NCI-H2171 (cell line): ENCODE results near the gene CCDC158.

Experiments used
- DNase-seq: peaks from one replicate; lab custom pipeline; 2025; lab: John Stamatoyannopoulos, UW

Gene CCDC158

DNA sequence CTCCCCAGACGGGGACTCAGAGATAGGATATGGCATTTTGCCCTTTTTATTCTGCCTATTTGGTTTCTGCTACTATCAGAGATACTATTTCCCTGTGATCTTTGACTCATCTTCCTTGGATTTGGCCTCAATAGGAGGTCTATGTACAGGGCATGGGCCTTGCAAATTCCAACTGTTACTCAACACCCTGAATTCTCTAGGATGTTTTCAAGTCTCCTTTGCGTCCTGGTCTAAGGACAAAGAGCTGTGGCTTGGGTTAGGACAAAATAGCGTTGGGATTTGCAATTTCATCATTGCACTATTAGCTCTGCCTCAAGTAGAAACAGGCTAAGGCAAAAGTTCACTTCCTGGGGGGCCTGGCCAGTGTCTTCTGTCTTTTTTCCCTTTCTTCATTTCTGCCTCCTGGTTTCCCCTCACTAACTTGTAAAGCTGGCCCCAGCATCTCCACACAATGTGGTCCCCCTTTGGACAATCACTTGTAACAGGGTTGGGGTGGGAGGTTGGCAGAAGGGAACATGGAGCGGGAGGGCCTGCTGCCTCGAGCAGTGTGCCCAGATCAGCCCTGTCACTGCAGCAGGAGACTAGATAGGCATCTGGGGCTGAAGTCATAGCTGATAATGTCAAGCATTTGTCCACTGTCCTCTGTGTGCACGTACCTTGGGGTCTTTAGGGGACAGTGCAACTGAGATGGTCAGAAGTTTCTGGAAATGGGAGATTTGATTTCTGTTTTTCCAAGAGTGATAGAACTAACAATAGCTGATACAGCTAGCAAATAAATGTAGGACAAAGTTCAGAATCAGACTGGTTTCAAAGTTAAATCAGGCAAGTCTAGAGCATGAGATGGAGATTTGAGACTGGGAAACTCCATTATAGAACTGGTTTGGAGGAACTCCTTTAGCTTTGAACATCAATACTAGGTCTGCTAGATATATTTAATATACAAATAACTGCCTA lies 140.2 kb downstream of the CCDC158 start:
- DNase-seq, result no peak

DNA sequence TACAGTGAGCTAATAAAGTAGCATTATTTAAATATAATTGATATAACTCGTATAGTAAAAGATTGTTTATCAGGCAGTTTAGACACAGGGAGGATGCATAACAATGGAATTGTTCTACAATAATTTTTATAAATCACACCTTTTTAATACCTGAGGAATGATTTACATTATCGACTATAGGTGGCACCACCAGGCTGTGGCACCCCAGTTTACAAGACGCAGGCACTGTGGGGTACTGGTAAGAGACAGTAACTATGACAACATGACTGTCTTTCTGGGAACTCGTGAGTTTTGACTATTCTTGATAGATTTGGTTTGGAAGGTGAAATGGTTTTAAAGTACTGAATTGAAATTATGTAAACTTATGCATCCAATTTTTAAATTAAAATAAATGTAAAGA lies 141.5 kb downstream of the CCDC158 start:
- no peak for DNase-seq

DNA sequence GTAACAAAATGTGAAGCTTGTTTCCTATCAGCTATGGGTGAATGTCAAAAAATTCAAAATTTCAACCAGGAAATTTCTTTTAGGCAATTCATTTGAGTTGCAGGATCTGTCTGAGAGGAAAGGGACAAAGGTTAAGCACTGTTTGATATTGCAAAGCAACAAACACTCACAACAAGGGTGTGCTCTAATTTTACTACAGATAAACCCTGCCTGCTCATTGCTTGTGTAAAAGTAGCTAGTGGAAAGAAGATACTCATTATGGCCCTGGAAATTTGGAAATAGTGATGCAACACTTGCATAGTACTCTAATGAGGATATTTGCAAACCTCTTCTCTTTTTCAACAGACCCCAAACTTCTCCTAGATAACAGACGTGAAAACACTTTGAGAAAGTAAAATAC lies 142.4 kb downstream of the CCDC158 start:
- DNase-seq, result no peak

DNA sequence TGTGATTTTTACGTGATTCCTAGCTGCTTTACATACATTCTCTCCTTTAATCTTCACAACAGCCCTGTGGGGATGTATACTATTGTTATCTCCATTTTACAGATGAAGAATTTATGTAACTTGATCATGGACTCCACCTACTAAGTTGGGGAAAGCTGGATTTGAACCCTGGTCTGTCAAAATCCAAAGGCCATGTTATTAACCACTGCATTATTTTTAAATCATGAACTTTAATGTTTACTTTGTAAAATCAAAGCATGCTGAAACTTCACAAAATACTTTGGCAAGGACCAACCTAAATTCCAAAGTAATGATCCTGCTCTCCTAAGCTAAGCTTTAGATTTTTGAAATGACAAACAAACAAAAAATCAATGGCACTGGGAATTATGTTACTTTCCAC lies 143.3 kb downstream of the CCDC158 start:
- DNase-seq, result no peak

DNA sequence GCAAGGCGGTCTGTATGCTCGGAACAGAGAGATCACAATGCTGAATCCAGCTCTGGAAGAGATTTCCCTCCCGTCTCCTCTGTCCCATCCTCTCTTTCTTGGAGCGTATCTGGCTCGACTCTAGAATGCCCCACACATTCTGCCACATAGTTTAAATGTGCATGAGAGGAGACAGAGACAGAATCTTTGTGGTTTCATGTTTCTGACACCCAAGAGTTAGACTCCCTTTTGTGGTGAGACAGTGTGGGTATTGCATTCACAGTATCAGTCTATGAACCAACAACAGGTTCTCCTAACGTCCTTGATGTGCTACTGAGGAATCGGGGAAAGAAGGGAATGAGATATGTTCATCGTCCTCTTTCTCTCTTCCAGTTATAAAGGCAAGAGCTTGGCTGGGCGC lies 144.1 kb downstream of the CCDC158 start:
- DNase-seq, result no peak

DNA sequence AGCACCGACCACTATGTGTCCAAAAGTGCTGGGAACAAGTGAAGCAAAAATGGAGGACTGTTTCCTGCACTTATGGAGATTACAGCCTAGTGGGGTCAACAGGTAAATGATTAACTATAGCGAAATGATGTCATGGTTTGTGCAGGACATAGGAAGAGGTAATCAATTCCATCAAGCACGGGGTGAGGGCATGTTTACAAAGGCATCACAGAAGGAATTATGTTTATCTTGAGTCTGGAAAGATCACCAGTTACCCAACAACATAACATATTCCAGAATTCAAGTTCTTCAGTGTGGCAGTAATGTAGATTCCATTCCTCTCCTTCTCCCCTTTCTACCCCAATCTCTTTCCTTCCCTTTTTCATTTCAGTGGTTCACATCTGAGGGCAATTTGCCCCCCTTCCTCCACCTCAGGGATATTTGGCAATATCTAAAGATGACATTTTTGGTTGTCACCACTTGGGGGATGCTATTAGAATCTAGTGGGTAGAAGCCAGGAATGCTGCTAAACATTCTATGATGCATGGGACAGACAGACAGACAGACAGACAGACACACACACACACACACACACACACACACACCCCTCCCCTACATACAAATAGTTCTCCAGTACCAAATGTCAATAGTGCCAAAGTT lies 145.3 kb downstream of the CCDC158 start:
- DNase-seq, result no peak

DNA sequence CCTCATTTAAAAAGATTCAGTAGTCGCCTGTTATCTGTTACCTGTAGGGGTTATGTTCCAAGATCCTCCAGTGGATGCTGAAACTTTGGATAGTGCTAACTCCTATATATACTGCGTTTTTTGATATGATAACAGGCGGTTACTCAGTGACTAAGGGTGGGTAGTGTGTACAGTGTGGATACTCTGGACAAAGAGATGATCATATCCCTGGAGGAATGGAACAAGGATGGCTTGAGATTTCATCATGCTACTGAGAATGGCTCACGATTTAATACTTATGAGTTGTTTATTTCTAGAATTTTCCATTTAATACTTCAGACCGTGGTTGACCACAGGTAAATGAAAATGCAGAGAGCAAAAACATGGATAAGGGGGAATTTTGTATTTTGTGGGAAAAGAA lies 147.9 kb downstream of the CCDC158 start:
- no peak for DNase-seq

DNA sequence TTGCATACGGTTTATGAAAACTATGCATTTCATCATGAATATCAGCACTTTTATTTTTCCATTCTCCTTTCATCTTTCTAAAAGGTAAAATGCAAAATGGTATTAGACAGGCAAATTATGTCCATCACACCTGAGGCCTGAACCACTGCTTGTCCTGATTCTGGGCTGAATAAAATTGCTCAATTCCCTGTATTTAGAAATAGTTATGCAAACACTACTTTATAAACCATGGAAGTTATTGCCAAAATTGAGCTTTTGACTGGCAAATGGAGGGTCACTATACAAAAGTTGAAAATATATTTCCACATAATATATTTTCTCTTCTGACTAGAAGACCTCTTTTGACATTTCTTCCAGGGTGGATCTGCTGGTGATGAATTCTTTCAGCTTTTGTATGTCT lies 148.4 kb downstream of the CCDC158 start:
- DNase-seq, result no peak

DNA sequence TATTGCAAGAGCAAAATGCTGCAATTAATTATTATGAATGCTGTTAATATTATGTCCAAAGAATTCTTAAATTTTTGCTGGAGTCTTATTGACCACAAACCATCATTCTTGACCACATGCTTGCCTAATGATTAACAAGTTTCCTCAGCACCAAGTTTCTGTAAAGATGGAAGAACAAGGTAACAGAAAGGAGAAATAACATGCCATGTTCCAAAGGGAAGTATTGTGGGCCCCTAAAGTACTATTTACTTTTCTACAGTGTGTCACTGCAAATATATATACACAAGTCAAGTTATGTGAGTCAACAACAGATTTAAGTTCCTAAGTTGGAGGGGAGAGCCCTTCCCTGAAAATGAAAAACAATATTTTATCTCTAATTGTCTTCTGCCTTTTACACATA lies 148.9 kb downstream of the CCDC158 start:
- no peak for DNase-seq

DNA sequence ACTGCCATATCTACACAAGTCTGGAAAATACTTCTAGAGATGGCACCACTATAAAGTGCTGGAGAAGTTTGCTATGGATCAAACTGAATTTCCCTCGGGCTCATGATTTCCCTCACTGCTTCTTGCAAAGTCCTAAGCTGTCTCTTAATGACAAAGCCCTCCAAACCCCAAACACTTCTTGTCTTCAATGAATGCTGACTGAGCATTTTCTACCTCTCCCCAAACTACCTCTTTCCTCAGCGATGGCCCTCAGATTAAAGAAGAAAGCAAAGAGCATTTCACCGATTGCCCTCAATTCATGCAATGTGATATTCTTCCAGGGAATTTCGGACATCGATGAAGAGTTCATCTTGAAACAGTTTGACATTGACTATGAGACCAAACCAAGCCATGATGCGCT lies 149.7 kb downstream of the CCDC158 start:
- DNase-seq, result no peak

DNA sequence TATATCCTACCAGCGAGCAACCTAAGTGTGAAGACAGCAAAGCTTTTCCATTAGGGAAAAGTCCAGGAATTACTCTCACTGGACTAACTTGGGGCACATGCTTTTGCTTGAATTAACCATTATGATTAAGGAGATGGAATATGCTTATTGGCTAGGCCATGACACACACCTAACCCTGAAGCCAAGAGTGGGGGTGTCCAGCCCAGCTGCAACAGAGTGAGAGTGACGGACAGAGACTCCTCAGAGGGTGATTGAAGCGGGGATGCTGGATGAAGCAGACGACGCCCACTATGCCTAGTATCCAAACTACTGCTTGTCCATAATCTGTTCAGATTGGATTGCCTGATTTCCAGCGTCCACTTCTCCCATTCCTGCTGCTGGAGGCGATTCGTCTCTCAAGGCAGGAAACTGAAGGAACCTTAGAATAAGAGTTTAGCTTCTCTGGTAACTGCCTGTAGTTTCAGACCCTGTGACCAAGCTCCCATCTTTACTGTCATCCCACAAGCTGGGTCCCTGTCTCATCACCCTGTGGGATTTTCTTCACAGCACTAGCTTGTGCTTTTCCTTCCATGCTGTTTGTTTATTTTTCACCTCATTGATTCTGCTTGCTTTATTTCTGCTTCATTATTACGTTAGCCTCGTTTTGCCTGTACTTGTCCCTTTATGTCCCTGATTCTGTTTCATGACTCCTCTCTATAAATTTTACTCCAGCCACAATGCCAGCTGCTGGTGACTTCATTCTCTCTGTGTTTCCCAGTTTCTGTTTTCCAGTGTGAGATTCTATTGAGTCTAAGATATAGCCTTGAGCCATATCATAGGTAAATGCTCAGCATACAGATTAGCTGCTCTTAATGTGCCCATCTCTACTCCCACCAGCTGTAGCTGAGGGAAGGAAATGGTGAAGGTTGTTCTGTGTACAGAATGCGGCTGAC lies 150.4 kb downstream of the CCDC158 start:
- no peak for DNase-seq

DNA sequence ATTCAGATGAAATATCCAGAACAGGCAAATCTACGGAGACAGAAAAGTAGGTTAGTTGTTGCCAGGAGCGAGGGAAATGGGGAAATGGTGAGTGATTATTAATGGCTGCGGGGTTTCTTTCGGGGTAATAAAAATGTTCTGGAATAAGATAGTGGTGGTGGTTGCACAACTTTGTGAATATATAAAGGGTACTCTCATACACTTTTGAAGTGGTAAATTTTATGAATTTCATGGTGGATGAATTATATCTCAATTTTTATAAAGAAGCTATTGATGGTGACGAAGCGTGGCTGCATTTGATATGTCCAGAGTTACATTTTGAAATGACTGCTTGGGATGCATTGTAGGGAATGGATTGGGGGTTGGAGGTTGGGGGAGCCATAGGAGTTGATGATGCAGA lies 153.1 kb downstream of the CCDC158 start:
- DNase-seq, result no peak

DNA sequence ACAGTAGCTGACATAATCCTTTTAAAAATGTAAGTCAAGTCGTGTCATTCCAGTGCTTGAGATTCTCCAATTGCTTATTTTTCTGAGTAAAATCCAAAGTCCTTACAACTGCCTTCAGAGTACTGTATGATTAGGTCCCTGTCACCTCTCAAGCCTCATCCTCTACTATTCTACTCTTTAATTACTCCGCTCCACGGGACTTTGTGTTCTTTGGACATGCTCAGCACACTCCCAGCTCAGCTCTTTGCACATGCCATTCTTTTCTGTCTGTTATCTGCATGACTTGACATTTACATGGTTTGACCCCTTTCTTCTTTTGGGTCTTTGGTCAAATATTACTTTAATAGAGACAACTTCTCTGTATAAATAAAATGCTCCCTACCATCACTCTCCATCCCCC lies 154.3 kb downstream of the CCDC158 start:
- DNase-seq, result no peak

DNA sequence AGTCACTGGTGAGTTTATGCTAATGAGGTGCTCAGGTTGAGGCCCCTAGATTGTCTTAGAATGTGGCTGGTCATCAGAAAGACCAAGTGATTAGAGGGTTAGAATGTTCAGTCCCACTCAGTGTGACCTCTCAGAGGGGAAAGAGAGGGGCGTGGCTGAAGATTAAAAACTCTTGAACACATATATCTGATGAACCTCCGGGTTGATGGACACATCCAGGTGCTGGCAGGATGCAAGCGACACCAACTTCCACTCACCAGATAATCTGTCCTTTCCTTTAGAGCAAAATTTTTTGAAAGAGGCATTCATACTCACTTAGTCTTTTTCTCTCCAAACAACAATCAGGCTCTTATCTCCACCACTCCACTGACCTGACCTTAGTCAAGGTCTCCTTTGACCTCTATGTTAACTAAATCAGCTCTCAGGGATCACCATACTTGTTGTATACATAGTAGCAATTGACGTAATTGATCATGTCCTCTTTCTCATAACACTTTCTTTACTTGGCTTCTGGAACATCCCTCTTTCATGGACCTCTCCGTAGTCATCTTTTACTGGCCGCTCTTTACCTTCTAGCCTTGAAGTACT lies 155.2 kb downstream of the CCDC158 start:
- no peak for DNase-seq
